SK-N-SH (cell line): ENCODE data around the gene RREB1. TPM values are rescaled to one million over a fixed set of nuclear protein-coding genes. Genes with fewer than 3 reads are reported as not detected.

ENCODE experiments used
- GATA2 ChIP-seq: sonication (generic); formaldehyde crosslinking; IDR thresholded peaks from 2 replicates; pipeline ENCODE4 v1.5.0; 2020; ENCODE audit warnings: mild to moderate bottlenecking, missing genetic modification reagents
- NFIC ChIP-seq: IDR thresholded peaks from 2 replicates; pipeline ENCODE4 v1.4.0; 2012; ENCODE audit warnings: borderline replicate concordance
- POLR2AphosphoS5 ChIP-seq: IDR thresholded peaks from 2 replicates; pipeline ENCODE4 v1.6.1; 2012; ENCODE audit warnings: low read depth, low read length
- RCOR1 ChIP-seq: fragments of 150-350 bp; IDR thresholded peaks from 2 replicates; pipeline ENCODE4 v1.6.1; 2017; ENCODE audit warnings: antibody characterized with exemption, low read length
- polyA plus RNA-seq, 3 experiments: library from polyadenylated mRNA; depleted of rRNA; stranded (reverse); fragments of >200 nt; gene quantifications; 2 replicates each; pipeline ENCODE4 v1.2.3, GENCODE V29; 2012
- small RNA-seq, 7 experiments: library from RNA; depleted of rRNA; stranded (forward); fragments of <200 nt; gene quantifications; one replicate each; pipeline ENCODE3, GENCODE V24; 2012
- TF ChIP-seq, protein P1 (sequence below): IDR thresholded peaks from 2 replicates; pipeline ENCODE4 v1.4.0; 2012; ENCODE audit warnings: low read depth, borderline replicate concordance
- TF ChIP-seq, protein P2 (sequence below): fragments of 200-600 bp; sonication (generic); IDR thresholded peaks from 2 replicates; pipeline ENCODE4 v1.6.1; 2017; ENCODE audit warnings: antibody characterized with exemption, mild to moderate bottlenecking, moderate library complexity

The RREB1 gene
- polyA plus RNA-seq, 1 of the 3 experiments (the other 2 are of a cell fraction): 2.0 TPM

- TF ChIP-seq, protein P1, sequence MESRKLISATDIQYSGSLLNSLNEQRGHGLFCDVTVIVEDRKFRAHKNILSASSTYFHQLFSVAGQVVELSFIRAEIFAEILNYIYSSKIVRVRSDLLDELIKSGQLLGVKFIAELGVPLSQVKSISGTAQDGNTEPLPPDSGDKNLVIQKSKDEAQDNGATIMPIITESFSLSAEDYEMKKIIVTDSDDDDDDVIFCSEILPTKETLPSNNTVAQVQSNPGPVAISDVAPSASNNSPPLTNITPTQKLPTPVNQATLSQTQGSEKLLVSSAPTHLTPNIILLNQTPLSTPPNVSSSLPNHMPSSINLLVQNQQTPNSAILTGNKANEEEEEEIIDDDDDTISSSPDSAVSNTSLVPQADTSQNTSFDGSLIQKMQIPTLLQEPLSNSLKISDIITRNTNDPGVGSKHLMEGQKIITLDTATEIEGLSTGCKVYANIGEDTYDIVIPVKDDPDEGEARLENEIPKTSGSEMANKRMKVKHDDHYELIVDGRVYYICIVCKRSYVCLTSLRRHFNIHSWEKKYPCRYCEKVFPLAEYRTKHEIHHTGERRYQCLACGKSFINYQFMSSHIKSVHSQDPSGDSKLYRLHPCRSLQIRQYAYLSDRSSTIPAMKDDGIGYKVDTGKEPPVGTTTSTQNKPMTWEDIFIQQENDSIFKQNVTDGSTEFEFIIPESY: no peak
- TF ChIP-seq, protein P2, sequence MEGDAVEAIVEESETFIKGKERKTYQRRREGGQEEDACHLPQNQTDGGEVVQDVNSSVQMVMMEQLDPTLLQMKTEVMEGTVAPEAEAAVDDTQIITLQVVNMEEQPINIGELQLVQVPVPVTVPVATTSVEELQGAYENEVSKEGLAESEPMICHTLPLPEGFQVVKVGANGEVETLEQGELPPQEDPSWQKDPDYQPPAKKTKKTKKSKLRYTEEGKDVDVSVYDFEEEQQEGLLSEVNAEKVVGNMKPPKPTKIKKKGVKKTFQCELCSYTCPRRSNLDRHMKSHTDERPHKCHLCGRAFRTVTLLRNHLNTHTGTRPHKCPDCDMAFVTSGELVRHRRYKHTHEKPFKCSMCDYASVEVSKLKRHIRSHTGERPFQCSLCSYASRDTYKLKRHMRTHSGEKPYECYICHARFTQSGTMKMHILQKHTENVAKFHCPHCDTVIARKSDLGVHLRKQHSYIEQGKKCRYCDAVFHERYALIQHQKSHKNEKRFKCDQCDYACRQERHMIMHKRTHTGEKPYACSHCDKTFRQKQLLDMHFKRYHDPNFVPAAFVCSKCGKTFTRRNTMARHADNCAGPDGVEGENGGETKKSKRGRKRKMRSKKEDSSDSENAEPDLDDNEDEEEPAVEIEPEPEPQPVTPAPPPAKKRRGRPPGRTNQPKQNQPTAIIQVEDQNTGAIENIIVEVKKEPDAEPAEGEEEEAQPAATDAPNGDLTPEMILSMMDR: no peak
- TF ChIP-seq RCOR1: no peak
- TF ChIP-seq POLR2AphosphoS5: no peak
- TF ChIP-seq GATA2: no peak
- no peak for TF ChIP-seq NFIC
These were observed 193.2 kb downstream of the RREB1 start (continued) for GRCh38 chr6:7300926-7301325.

Small RNAs within 50 kb of the gene (small RNA-seq; reads per million reads assigned to genes)
- 0 reads per million in 7 experiments for gene RF00019

Other genes starting within 250 kb of the RREB1 start
- 50.7 and 60.2 TPM in 2 replicates for gene SSR1, start 205.2 kb downstream of the RREB1 start, polyA plus RNA-seq (2012; rRNA removed)